ENCODE data around the gene ELOVL6.
"Not testable (repeated sequence)": the region's sequence is repeated elsewhere in the genome, so short reads cannot be mapped to it uniquely, and the experiment has no call there.

ELOVL6 gene

GRCh38 chr4:110196206-110196870, 2.1 kb downstream of the ELOVL6 start:
- DNase-seq = peak; percentile 27

DNA sequence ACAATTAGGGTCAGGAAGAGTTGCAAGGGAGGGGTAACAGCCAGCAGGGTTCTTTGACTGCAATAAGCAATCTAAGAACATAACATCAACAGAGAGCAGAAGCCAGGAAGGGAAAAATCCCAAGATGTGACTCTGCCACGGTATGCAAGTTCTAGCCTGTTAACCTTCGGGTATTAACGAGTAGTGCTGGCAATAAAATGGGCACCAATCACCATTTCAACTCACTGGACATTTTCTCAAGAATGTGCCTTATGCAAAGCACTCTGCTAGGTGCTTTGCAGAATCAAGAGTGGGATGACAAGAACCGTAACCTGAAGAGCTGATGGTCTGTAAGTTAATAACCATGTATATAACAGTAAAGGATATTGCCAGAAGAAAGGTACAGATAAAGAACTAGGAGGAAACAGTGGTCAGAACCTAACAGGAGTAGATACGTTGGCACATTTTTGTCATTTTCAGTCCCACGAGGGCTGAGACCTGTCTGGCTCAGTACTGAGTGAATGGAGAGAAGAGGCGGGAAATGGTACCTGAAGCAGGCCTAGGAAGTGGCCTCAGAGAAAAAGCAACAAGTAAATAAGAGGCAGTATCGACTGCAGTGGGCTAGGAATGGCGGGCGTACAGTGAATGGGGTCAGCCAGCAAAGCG, 2.7 kb downstream of the ELOVL6 start:
- no peak for DNase-seq

DNA sequence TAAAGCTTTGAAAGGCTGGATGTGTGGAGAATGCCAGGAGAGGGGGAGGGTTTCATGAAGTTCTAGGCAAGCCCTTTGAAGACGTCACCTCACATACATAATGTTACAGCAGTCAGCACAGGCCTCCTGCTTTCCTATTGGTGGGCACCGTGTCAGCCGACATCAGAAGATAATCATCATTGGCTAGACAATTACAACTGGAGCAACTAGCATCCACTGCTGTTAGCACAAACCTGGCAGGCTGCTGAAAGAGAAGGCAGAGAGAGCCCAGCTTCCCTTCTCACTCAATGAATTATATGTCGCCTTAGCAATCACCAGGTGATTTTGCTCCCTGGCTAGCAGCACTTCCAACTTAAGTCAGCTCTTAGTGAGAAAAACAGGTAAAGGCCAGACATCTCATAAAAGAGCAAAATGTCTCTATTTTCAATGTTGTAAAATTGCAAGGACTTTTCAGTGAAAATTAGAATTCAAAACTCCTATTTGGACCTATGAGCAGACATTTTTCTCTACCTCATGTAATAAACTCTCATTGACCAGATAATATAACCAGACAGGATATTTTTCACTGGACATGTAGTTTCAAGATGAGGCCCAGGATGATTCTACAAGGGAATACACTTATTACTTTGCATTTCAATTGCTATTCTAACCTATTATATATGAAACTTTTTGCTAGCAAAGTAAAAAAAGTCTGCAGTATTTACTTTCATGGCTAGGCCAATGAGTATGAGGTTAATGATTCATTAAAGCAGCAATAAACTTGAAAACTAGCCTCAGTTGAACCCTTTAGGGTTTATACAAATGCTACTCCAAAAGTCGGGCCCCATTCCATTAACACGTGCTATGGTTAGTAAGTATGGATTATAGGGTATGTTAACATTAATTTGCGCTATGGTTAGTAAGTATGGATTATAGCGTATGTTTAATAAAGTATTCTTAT, 4.3 kb downstream of the ELOVL6 start:
- DNase-seq = peak; percentile 97

DNA sequence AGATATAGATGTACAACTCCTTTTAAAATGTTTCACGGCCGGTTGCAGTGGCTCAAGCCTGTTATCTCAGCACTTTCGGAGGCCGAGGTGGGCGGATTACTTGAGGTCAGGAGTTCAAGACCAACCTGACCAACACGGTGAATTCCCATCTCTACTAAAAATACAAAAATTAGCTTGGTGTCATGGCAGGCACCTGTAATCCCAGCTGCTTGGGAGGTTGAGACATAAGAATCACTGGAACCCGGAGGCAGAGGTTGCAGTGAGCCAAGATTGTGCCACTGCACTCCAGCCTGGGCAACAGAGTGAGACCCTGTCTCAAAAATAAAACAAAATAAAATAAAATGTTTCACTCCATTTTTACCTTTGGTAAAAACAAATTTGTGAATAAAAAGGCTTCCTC, 5.1 kb downstream of the ELOVL6 start:
- not testable (repeated sequence) for DNase-seq

- no peak for DNase-seq
Measured at GRCh38 chr4:110190249-110190648, 8.2 kb downstream of the ELOVL6 start.

- no peak for DNase-seq
Measured at GRCh38 chr4:110188113-110188512, 10.3 kb downstream of the ELOVL6 start.

DNA sequence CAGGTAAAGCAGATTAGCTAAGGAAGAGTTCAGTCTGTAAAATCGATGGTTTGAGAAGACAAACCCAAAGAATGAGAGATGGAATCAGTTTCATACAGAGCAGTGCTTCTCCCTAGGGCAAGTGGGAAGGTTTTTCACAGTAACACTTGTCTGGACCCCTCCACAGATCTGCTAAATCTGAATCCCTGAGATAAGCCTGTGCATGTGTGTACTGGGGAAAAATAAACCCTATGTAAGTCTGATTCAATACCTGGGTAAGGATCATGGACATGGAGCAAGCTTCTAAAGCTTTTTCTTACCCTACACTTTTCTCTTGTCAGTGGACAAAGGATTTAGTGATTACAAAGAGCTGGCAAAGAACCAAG, 13.6 kb downstream of the ELOVL6 start:
- no peak for DNase-seq

DNA sequence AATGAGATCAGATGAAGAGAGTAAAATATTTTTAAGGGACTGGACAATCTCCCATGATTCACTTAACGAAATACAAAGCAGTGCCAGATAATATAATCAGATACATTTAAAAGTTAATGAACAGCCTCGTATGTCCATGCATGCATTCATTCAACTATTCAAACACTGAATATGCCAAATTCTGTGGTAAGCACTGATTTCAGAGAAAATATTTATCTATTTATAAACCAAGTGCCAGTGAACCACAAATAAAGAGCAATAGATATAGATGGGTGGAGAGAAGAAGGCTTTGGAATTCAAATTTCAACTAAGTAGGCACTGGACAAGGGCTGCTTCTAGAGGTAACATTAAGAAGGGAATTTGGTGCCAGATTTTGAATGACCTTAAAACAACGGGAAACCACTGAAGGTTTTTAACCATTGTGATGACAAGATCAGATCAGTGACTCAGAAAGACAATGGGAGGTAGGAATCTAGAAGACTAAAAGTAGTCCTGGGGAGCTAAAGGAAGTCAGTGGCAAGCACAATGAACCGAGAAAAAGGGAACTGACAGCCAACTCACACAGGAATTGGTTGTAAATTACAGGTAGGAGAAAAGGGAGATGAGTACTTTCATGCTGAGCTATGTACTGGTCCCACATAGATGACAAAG, 14.2 kb downstream of the ELOVL6 start:
- DNase-seq = peak; percentile 54

DNA sequence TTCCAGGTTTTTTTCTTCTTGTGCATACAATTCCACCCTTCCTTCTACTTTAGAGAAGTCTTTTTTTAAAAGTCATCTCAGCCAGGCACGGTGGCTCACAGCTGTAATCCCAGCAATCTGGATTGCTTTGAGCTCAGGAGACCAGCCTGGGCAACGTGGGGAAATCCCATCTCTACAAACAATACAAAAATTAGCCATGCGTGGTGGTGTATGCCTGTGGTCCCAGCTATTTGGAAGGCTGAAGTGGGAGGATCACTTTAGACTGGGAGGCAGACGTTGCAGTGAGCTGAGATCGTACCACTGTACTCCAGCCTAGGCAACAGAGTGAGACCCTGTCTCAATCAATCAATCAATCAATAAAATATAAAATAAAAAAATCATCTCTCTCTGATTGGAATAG, 14.8 kb downstream of the ELOVL6 start:
- no peak for DNase-seq

- no peak for DNase-seq
Measured at GRCh38 chr4:110183058-110183457, 15.4 kb downstream of the ELOVL6 start.

- no peak for DNase-seq
Measured at GRCh38 chr4:110181890-110182289, 16.5 kb downstream of the ELOVL6 start.

DNA sequence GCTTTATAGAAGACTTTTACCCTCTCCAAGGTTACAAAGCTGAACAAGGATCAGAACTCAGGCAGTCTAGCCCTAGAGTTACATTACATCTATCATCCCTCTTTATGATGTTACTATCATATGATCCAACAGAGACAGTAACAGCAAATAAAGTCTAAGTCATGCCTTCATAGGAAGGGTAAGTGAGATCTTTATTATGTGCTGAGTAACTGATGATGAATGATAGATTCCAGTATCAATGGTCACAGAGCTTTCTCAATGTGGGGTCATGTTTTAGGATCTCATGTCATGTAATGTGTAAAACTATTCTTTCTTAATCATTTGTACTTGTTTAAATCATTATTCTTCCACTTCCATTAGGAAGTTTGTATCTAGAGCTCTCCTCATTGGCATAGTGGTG, 22.8 kb downstream of the ELOVL6 start:
- peak; percentile 26 for DNase-seq

- DNase-seq = no peak
Measured at GRCh38 chr4:110172972-110173371, 25.4 kb downstream of the ELOVL6 start.

GRCh38 chr4:110171971-110172370, 26.4 kb downstream of the ELOVL6 start:
- DNase-seq = no peak

DNA sequence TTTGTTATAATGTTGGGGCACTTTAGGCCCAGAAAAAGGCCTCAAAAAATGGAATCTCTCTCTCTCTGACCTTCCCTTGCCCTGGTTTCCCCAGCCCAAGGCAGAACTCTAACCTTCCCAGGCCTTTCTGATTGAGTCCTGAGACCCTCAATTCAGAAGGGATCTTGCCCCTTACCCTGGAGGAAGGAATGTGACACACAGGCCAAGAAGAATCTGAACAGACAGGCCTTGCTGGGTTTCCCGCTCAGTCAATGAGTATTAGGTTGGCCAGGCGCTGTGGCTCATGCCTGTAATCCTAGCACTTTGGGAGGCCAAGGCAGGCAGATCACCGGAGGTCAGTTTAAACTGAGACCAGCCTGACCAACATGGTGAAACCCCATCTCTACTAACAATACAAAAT, 27.6 kb downstream of the ELOVL6 start:
- DNase-seq = no peak

DNA sequence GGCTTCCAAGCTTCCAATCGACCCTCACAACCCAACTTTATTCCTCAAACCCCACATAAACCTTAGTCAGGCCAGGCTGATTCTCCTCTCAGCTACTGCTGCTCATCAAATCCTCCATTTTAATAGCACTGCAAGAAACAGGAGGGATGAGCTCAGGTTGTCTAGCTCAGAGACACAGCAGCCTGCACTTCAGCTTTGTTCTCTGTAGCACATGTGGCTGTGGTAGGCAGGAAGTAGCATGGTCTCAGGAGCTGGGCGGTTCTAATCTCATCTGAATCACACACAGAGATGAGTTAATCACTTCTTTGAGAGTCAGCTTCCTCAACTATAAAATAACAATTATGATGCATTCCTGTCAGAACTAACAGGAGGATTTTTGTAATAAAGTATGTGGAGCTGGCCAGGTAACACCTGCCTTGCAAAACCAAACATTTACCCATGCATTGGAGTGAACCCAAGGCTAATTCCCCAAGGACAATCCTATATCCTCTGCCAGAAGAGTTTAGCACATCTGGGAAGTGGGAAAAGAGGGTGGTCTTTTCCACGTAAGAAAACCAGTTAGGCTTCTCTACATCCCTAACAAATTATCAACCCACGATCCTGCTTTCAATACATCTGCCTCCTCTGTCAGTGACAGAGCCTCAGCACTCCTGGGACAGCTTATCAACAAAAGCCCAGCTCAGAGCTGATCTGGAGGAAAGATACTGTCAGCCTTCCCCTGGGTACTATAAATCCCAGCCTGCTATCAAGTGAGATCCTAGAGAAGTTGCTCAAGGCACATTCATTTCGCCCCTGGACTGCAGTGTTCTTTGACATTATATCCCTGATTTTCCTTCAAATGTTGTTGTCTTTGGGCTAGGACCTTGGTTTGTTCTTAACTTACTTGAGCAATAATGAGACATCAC, 32.8 kb downstream of the ELOVL6 start:
- DNase-seq = peak; percentile 84

- no peak for DNase-seq
Measured at GRCh38 chr4:110164856-110165255, 33.6 kb downstream of the ELOVL6 start.

DNA sequence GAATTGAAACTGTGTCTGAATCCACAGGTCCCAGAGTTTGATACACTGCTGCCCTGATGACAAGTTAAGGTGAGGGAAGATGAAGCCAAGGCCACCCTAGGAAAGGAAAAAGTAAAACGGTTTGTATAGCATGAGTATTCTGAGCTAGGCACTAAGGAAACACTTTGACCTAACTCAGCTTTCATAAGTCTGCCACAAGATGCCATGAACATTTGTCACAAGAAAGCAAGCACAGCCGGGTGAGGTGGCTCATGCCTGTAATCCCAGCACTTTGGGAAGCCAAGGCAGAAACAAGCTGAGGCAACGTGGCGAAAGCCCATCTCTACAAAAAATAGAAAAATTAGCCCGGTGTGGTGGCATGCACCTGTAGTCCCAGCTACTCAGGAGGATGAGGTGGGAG, 34.2 kb downstream of the ELOVL6 start:
- DNase-seq = peak; percentile 64

GRCh38 chr4:110163327-110164069, 34.9 kb downstream of the ELOVL6 start:
- peak; percentile 83 for DNase-seq

DNA sequence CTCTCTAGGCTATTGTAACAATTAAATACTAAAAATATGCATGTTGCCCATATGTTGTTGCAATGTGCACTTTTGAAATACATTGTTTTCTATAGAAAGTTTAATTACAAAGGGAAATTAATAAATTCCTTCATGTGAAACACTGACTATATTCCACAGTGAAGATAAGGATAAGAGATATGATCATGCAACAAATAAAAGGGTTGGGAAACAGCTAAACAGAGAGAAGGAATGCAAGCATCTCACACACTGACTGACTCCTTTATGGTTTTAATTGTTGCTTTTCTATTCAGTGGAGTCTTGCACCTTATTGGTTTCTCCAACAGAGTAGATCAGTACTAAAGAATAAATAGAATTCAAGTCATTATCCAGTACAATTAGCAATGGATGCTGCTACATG, 37.8 kb downstream of the ELOVL6 start:
- no peak for DNase-seq

DNA sequence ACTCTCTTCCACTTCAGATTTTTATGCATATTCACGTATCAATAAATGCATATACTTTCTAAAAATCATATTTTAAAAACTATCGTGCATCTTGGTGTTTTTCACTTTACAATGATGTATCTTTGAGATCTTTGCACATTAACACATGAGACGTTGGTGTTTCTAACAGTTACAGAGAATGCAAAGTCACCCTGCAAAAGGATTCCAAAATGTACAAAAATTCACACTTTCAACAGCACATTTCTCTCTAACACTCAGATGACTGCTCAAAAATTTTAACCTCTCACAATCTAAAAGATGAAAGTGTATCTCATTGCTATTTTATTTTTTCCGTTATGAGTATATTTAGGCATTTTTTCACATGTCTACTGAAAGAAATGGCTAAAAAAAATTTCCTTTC, 38.9 kb downstream of the ELOVL6 start:
- no peak for DNase-seq
